K562 (cell line): ENCODE measurements around the gene PRMT7. TPM values are rescaled to one million over a fixed set of nuclear protein-coding genes. Genes with fewer than 3 reads are reported as not detected.

Experiments
- HDAC3 ChIP-seq: fragments of 450-650 bp; IDR thresholded peaks from 2 replicates; pipeline ENCODE4 v1.6.1; 2018; ENCODE audit warnings: borderline replicate concordance, mild to moderate bottlenecking, moderate library complexity; ENCODE audit not compliant: partially characterized antibody
- JUN ChIP-seq, 2 experiments: sonication (generic) in 1 of 2; formaldehyde crosslinking in 1 of 2; IDR thresholded peaks; 2 replicates each; pipeline versions ENCODE4 v1.6.1 to v1.8.0; 2012 to 2022; ENCODE audit warnings: borderline replicate concordance in 2 of 2, mild to moderate bottlenecking in 2 of 2, improper control_type of control experiment in 1 of 2, low read depth in 1 of 2, low read length in 1 of 2, missing genetic modification reagents in 1 of 2
- NFE2 ChIP-seq: IDR thresholded peaks from 2 replicates; pipeline ENCODE4 v1.6.1; 2014; ENCODE audit warnings: antibody characterized with exemption, low read depth
- POLR2A ChIP-seq: fragments of 450-650 bp; conservative IDR thresholded peaks from 2 replicates; pipeline ENCODE4 v1.6.1; 2016
- SP2 ChIP-seq: IDR thresholded peaks from 2 replicates; pipeline ENCODE4 v1.6.1; 2011; ENCODE audit warnings: mild to moderate bottlenecking, low read depth, low read length, moderate library complexity; ENCODE audit not compliant: poor library complexity, severe bottlenecking; ENCODE audit errors: extremely low read depth
- polyA plus RNA-seq, 8 experiments: library from polyadenylated mRNA; depleted of rRNA in 4 of 8; stranded (reverse) in 5 of 8; unstranded in 3 of 8; fragments of >200 nt; fragmentation: Nextera tagmentation in 2 of 8; fragmentation: Illumina TruSeq in 1 of 8; extraction: Ambion mirVana in 2 of 8; extraction: Trizol in 1 of 8; gene quantifications; 2 replicates each; pipeline versions ENCODE4 v1.2.1 to v1.2.3, GENCODE V29; 2011 to 2014; ENCODE audit warnings: inconsistent platforms in 1 of 8, missing spikeins in 1 of 8
- total RNA-seq, 7 experiments: library from RNA; depleted of rRNA in 6 of 7; stranded (reverse); fragments of >200 nt in 6 of 7; fragmentation: Illumina TruSeq in 2 of 7; extraction: Trizol in 2 of 7; gene quantifications; 2 replicates each; pipeline versions ENCODE4 v1.2.1 to v1.2.3, GENCODE V29; 2011 to 2021; ENCODE audit warnings: low replicate concordance in 1 of 7
- TF ChIP-seq, protein P1 (sequence below): fragments of 250-450 bp; sonication (Bioruptor Pico); IDR thresholded peaks from 2 replicates; pipeline ENCODE4 v1.5.0; 2021
- TF ChIP-seq, protein P2 (sequence below): sonication (generic); formaldehyde crosslinking; IDR thresholded peaks from 2 replicates; pipeline ENCODE4 v1.8.1; 2023; ENCODE audit warnings: mild to moderate bottlenecking, missing genetic modification reagents
- TF ChIP-seq, protein P3 (sequence below): fragments of 250-450 bp; sonication (Bioruptor Pico); IDR thresholded peaks from 2 replicates; pipeline ENCODE4 v1.4.0; 2020; ENCODE audit warnings: borderline replicate concordance

PRMT7 gene
- total and polyA plus RNA-seq, 9 of the 15 experiments (the other 6 are each of a cell fraction or from before 2014, with no cell fraction given): 6.4 to 88.8 (median 73.1) TPM

DNA sequence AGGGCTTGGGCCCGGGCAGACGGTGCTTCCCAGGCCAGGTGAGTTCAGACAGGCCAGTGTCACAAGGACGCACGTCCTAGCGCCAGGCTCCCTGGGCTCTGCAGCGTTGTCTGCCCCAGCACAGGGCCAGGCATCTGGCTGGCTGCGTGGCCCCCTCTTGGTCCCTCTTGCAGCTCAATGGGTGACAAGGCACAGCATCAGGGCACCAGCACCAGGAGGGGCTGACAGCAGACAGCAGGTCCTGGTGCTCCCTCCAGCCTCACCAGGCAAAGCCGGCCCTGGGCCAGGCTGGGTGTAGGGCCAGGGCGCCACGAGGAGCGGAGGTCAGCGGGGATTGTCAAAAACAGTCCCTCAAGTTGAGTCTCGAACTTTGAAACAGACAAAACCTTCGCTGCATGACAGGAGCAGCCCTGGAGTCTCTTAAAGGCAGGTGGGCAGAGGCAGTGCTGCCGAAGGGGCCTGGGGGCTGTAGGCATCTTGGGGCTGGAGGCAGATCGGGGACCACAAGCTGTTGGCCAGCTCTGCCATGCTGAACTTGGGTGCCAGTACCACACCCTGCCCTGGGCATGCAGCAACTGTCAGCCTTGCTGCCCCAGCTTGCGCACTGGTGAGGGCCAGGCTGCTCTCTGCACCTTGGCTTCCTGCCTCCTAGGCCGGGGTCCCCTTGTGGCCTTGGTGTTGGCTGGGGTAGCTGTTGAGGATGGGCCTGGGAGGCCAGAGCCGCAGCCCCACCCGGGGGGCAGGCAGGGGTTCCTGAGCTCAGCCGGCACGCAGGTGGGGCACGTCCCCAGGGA lies 48.8 kb downstream of the PRMT7 start (continued):
- TF ChIP-seq, protein P1, sequence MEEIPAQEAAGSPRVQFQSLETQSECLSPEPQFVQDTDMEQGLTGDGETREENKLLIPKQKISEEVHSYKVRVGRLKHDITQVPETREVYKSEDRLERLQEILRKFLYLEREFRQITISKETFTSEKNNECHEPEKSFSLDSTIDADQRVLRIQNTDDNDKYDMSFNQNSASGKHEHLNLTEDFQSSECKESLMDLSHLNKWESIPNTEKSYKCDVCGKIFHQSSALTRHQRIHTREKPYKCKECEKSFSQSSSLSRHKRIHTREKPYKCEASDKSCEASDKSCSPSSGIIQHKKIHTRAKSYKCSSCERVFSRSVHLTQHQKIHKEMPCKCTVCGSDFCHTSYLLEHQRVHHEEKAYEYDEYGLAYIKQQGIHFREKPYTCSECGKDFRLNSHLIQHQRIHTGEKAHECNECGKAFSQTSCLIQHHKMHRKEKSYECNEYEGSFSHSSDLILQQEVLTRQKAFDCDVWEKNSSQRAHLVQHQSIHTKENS (CRISPR knock-in tag): no peak
- TF ChIP-seq, protein P2, sequence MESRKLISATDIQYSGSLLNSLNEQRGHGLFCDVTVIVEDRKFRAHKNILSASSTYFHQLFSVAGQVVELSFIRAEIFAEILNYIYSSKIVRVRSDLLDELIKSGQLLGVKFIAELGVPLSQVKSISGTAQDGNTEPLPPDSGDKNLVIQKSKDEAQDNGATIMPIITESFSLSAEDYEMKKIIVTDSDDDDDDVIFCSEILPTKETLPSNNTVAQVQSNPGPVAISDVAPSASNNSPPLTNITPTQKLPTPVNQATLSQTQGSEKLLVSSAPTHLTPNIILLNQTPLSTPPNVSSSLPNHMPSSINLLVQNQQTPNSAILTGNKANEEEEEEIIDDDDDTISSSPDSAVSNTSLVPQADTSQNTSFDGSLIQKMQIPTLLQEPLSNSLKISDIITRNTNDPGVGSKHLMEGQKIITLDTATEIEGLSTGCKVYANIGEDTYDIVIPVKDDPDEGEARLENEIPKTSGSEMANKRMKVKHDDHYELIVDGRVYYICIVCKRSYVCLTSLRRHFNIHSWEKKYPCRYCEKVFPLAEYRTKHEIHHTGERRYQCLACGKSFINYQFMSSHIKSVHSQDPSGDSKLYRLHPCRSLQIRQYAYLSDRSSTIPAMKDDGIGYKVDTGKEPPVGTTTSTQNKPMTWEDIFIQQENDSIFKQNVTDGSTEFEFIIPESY: peak; percentile 23; the same call in 1 of the 2 replicates
- TF ChIP-seq HDAC3 (no peak), JUN (IDR thresholded peaks at IDR 0.05; ENCODE audit: borderline replicate concordance, low read depth, low read length) (no peak), JUN (CRISPR knock-in tag; IDR thresholded peaks at IDR 0.05; ENCODE audit: borderline replicate concordance) (no peak), POLR2A (0 out of 2 replicates have a peak, but pooled peaks have one; percentile 34), SP2 (no peak), NFE2 (no peak)
- TF ChIP-seq, protein P3, sequence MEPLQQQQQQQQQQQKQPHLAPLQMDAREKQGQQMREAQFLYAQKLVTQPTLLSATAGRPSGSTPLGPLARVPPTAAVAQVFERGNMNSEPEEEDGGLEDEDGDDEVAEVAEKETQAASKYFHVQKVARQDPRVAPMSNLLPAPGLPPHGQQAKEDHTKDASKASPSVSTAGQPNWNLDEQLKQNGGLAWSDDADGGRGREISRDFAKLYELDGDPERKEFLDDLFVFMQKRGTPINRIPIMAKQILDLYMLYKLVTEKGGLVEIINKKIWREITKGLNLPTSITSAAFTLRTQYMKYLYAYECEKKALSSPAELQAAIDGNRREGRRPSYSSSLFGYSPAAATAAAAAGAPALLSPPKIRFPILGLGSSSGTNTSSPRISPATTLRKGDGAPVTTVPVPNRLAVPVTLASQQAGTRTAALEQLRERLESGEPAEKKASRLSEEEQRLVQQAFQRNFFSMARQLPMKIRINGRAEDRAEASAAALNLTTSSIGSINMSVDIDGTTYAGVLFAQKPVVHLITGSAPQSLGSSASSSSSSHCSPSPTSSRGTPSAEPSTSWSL (CRISPR knock-in tag): no peak
